ENCODE measurements around the gene DACT3. TPM values are rescaled to one million over a fixed set of nuclear protein-coding genes. Genes with fewer than 3 reads are reported as not detected.

Gene DACT3
- total and polyA plus RNA-seq, 4 donors = 0.32 to 1.4 (median 1.0) TPM

GRCh38 chr19:46648060-46648960, 12.7 kb downstream of the DACT3 start:
- Histone ChIP-seq H3K4me3 (ENCODE audit: low read depth in 1 of 3, low read length in 3 of 3) (no peak overlapping the region), H3K4me1 (ENCODE audit: control insufficient read depth in 4 of 4, insufficient read depth in 4 of 4, low read length in 3 of 4) (peaks cover 0 to 2% (median 0%) of the 10 kb centered on the region in 4 donors), H3K27ac (ENCODE audit: low read depth in 1 of 2, low read length in 2 of 2) (no peak overlapping the region), H3K9me3 (ENCODE audit: control insufficient read depth in 4 of 4, low read length in 3 of 4) (no peaks in the 10 kb centered on the region), H3K9ac (ENCODE audit: low read depth in 1 of 2, low read length in 2 of 2) (no peak overlapping the region), H3K27me3 (ENCODE audit: control insufficient read depth in 4 of 4, insufficient read depth in 4 of 4, low read length in 3 of 4) (peaks cover 0 to 11% (median 4%) of the 10 kb centered on the region in 4 donors), H3K36me3 (ENCODE audit: control insufficient read depth in 4 of 4, insufficient read depth in 3 of 4, low read depth in 1 of 4, low read length in 3 of 4) (no peaks in the 10 kb centered on the region)
- no peak for DNase-seq (ENCODE audit: low spot score)
- WGBS = 29% methylated on average over 63 of the region's 63 CpGs
- TF ChIP-seq MAX (IDR thresholded peaks at IDR 0.05) (no peak), RAD21 (IDR thresholded peaks at IDR 0.05) (no peak), CTCF (IDR thresholded peaks at IDR 0.05; ENCODE audit: low read depth, low read length, missing input control) (no peak), ATF3 (IDR thresholded peaks at IDR 0.05) (no peak), ZBTB33 (IDR thresholded peaks at IDR 0.05) (no peak)

- TF ChIP-seq HNF4G (IDR thresholded peaks at IDR 0.05) (no peak), FOXA1 (IDR thresholded peaks at IDR 0.05) (no peak), REST (IDR thresholded peaks at IDR 0.05) (no peak), EGR1 (IDR thresholded peaks at IDR 0.05; ENCODE audit: low read depth in 2 of 2) (no peak), ATF3 (IDR thresholded peaks at IDR 0.05) (no peak), JUND (IDR thresholded peaks at IDR 0.05) (no peak), SP1 (IDR thresholded peaks at IDR 0.05) (no peak)
- H3K27me3 ChIP-seq (ENCODE audit: control insufficient read depth in 4 of 4, insufficient read depth in 4 of 4, low read length in 3 of 4) = peaks cover 0 to 11% (median 3%) of the 10 kb centered on the region in 4 donors
- H3K4me1 ChIP-seq (ENCODE audit: control insufficient read depth in 4 of 4, insufficient read depth in 4 of 4, low read length in 3 of 4) = peaks cover 0 to 2% (median 0%) of the 10 kb centered on the region in 4 donors
- H3K36me3 ChIP-seq (ENCODE audit: control insufficient read depth in 4 of 4, insufficient read depth in 3 of 4, low read depth in 1 of 4, low read length in 3 of 4) = no peaks in the 10 kb centered on the region
- H3K27ac ChIP-seq (ENCODE audit: low read depth in 1 of 2, low read length in 2 of 2) = no peak overlapping the region
- no peak overlapping the region for H3K4me3 ChIP-seq (ENCODE audit: low read depth in 1 of 3, low read length in 3 of 3)
- DNase-seq (ENCODE audit: low spot score) = no peak
- no peak overlapping the region for H3K9ac ChIP-seq (ENCODE audit: low read depth in 1 of 2, low read length in 2 of 2)
- 79% methylated on average over 3 of the region's 3 CpGs for WGBS
- H3K9me3 ChIP-seq (ENCODE audit: control insufficient read depth in 4 of 4, low read length in 3 of 4) = no peaks in the 10 kb centered on the region
These were observed 14.6 kb downstream of the DACT3 start for GRCh38 chr19:46646402-46646801.
